ENCODE data around the gene NFIX.
"Not testable (repeated sequence)": the region's sequence is repeated elsewhere in the genome, so short reads cannot be mapped to it uniquely, and the experiment has no call there.

Gene NFIX

GRCh38 chr19:12994701-12995595 lies at the start of gene NFIX:
Gene NFIX (plus strand): TSS chr19:12995475. CDS start chr19:12995838, 363 bp downstream.
- no peak for FAIRE-seq

- FAIRE-seq: peak; percentile 80
Observed at GRCh38 chr19:12945479-12946091, 49.7 kb upstream of the NFIX start, which contains the start of gene RAD23A. Gene RAD23A (plus strand): TSS chr19:12945862. CDS start chr19:12945949, 87 bp downstream.

DNA sequence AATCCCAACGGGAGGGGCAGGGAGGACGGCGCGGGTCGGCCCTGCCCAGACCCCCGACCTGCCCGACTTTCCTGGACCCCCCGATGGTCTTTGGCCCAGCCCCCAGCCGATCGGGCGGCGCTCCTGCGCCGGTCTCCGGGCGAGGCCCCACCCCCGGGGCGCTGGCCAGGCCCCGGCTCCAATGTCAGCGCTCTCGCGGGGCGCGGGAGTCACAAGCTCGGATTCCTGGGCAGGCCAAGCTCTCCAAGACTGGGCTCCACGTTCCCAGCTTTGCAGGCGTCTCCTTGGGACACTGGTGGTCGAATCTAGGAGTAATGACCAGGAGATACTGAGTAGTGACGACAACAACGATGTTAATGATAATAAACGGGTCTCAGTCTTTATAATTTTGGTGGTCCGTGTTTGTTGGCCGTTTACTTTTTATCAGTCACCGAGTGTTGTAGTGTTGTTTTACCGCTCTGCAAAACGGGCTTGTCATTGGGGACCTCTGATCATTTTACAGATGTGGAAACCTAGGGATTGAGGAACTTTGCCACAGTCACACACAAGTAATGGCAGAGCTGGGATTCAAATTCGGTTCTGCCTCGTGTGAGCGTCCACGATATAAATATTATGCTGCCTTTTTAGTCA lies 49.1 kb upstream of the NFIX start:
- no peak for FAIRE-seq

DNA sequence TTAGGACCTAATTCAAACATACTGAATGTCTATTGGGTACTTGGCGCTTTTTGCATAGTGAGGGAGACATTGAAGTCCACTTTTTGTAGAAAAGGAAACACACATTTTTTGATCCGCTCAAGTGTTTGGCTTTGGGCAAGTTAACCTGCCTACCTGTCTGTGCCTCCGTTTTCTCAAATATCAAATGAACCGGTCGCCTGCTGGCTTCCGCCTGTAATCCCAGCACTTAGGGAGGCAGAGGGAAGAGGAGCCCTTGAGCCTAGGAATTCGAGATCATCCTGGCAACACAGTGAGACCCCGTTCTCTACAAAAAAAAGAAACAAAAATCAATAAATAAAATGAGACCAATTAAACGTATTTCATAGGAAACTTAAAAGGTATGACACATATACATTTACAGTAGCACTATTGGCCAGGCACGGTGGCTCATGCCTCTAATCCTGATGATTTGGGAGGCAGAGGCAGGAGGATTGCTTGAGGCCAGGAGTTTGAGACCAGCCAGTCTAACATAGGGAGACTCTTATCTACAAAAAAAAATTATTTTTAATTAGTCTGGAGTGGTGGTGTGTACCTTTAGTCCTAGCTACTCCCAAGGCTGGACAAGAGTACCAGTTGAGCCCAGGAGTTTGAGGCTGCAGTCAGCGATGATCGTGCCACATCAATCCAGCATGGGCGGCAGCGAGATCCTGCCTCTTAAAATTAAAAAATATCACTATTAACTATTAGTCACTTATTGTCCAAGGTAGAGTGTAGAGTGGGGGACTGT lies 48.4 kb upstream of the NFIX start:
- FAIRE-seq: no peak

- FAIRE-seq: no peak
Observed at GRCh38 chr19:12947702-12948611, 47.3 kb upstream of the NFIX start.

GRCh38 chr19:12948612-12949362 lies 46.5 kb upstream of the NFIX start:
- no peak for FAIRE-seq

GRCh38 chr19:12949363-12950283 lies 45.7 kb upstream of the NFIX start:
- FAIRE-seq: no peak

GRCh38 chr19:12952050-12952449 lies 43.2 kb upstream of the NFIX start:
- FAIRE-seq: not testable (repeated sequence)

DNA sequence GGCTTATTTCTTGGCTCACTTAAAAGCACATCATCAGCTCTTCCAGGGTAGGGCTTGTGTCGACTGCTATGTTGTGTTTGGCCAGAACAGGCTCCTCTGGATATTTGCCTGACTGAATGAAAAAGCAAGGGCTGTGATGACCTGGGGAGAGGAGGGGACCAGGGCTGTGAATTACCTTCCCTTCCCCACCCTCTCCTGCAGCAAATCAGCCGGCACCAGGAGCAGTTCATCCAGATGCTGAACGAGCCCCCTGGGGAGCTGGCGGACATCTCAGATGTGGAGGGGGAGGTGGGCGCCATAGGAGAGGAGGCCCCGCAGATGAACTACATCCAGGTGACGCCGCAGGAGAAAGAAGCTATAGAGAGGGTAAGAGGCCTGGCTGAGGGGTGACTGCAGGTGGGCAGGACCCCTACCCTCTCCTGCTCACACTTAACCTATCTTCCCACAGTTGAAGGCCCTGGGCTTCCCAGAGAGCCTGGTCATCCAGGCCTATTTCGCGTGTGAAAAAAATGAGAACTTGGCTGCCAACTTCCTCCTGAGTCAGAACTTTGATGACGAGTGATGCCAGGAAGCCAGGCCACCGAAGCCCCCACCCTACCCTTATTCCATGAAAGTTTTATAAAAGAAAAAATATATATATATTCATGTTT lies 42.7 kb upstream of the NFIX start:
- FAIRE-seq: no peak

- FAIRE-seq: no peak
Observed at GRCh38 chr19:12953138-12953798, 42.0 kb upstream of the NFIX start.

DNA sequence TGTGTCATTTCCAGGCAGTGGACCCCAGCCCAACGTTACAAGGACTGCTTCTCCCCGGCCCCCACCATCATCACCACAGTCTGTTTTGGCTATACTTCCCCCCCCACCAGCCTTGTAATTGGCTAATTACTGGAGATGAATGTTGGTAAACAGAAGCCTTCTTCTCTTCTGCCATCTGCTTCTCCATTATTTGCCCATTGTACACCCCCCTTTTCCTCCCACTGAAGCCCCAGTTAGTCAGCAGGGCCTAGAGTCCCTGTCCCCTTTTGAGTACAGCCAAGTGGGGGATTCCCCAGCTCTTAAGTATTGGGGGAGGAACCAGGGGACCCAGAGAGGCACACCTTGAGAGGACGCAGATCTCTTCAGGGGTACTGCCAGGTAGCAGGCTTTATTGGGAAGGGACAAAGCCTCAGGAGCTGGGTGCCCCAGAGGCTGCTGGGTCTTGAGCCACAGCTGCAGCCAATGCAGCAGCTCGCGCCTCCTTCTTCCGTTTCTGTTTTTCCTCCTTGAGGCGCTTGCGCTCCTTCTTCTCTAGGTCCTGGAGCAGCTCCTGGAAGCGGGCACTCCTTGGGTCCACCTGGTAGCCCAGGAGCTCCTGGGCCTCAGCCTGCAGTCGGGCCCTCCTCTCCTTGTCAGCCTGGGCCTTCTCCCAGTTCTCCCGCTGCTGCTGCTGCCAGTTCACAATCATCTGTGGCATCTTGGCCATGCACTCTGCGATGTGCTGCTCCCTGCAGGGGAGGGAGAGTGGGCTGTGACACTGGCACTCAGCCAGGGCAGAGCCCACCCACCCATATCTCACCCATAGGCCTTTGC lies 41.3 kb upstream of the NFIX start:
- FAIRE-seq: no peak

DNA sequence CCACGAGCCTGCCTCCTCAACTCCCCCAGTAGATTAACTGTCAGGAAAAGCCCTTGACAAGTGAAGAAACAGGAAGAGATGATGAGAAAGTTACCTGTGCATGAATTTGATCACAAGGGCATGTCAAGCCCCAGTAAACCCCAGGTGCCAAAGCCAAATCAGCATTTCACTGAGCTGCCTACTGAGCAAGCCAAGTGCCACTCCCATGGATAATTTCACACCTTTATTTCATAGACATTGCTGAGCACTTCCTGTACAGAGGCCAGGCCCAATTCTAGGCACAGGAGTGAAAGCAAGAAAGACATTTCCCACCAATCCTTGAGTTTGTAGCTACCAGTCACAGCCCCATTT lies 40.7 kb upstream of the NFIX start:
- no peak for FAIRE-seq

DNA sequence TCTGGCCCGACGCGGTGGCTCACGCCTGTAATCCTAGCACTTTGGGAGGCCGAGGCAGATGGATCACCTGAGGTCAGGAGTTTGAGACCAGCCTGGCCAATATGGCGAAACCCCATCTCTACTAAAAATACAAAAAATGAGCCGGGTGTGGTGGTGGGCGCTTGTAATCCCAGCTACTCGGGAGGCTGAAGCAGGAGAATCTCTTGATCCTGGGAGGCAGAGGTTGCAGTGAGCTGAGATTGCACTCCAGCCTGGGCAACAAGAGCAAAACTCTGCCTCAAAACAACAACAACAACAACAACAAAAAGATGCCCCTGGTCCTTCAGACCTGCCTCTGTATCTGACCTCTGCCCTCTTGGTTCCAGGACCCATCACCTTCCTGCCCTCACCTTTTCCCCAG lies 39.7 kb upstream of the NFIX start:
- not testable (repeated sequence) for FAIRE-seq

- FAIRE-seq: no peak
Observed at GRCh38 chr19:12955996-12956395, 39.3 kb upstream of the NFIX start.

DNA sequence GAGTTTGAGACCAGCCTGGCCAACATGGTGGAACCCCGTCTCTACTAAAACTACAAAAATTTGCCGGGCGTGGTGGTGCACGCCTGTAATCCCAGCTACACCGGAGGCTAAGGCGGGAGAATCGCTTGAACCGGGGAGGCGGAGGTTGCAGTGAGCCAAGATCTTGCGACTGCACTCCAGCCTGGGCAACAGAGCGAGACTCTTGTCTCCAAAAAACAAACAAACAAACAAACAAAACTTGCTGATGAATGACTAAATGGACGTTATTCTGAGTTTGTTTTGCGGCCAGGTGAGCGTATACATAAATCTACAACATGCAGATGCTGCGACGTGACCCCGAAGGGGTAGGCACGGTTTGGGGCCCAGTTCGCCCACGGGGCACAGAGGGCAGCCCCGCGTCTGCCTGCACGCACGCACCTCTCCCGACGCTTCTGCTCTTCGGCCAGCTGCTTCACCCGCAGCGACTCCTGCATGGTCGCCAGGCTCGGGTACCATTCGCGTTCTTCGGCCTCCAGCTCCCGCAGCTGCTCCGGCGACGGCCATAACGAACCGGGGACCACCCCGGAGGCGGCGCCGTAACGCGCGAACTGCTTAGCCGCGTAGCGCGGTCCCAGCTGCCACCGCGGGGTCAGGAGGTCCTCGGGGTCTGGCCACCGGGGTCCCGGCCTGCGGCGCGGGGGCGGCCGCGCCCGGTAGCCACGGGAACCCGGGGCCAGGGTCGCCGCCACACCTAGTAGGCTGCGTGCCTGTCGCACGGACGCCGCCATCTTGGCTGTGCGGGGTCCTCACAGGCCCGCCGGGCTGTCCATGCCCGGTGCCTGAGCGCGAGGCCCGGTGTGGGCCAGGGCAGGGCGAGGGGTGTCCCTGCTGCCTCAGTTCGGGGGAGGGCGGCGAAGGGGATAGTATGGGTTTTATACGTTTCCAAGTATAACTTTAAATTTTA lies 38.6 kb upstream of the NFIX start, which contains the start of gene GADD45GIP1:
Gene GADD45GIP1, minus strand, starts transcription at position 778 of the 943 bp plus-strand sequence. Its CDS starts 11 bp downstream, at position 767.
- FAIRE-seq: no peak

GRCh38 chr19:12957389-12957952 lies 37.8 kb upstream of the NFIX start:
- FAIRE-seq: not testable (repeated sequence)
